ENCODE data around the gene SLC25A23.
"Not testable (repeated sequence)": the region's sequence is repeated elsewhere in the genome, so short reads cannot be mapped to it uniquely, and the experiment has no call there.

The SLC25A23 gene

GRCh38 chr19:6412061-6412446 is 47.5 kb downstream of the SLC25A23 start:
- Histone ChIP-seq H3K36me3 (ENCODE audit: control insufficient read depth in 4 of 4, insufficient read depth in 4 of 4, low read length in 3 of 4) (peaks cover 0 to 36% (median 28%) of the 10 kb centered on the region in 4 experiments), H3K4me1 (ENCODE audit: control extremely low read depth in 1 of 4, control insufficient read depth in 4 of 4, insufficient read depth in 4 of 4, low read length in 3 of 4) (no peaks in the 10 kb centered on the region), H3K4me3 (ENCODE audit: control insufficient read depth in 1 of 7, extremely low read depth in 1 of 7, insufficient read depth in 4 of 7, low read depth in 2 of 7, low read length in 6 of 7) (no peak overlapping the region), H3K9me3 (ENCODE audit: control extremely low read depth in 1 of 5, control insufficient read depth in 4 of 5, insufficient read depth in 2 of 5, low read depth in 1 of 5, low read length in 4 of 5) (no peaks in the 10 kb centered on the region), H3K27me3 (replicated peaks in 2 of 5; ENCODE audit: control insufficient read depth in 4 of 5, insufficient read depth in 5 of 5, low read length in 4 of 5) (no peaks in the 10 kb centered on the region), H3K27ac (ENCODE audit: insufficient read depth in 1 of 2, low read depth in 1 of 2, low read length in 2 of 2, poor library complexity in 1 of 2, severe bottlenecking in 2 of 2) (no peak overlapping the region)
- CTCF ChIA-PET: interaction anchor here (0.6 kb wide), 1 partner anchor 94 kb away, joined by 3 read pairs; no protein-coding TSS in a partner anchor
- DNase-seq: no peak
- WGBS (ENCODE audit: insufficient coverage): 95% methylated on average over 12 of the region's 12 CpGs
- POLR2A ChIA-PET: interaction anchor here (1.1 kb wide), 1 partner anchor 11 kb away, joined by 4 read pairs; no protein-coding TSS in a partner anchor

- ChIA-PET POLR2A (no interaction called here), CTCF (interaction anchor here (0.6 kb wide), 1 partner anchor 143 kb away, joined by 3 read pairs; no protein-coding TSS in a partner anchor)
- Histone ChIP-seq H3K27ac (ENCODE audit: insufficient read depth in 1 of 2, low read depth in 1 of 2, low read length in 2 of 2, poor library complexity in 1 of 2, severe bottlenecking in 2 of 2) (no peak overlapping the region), H3K4me1 (ENCODE audit: control extremely low read depth in 1 of 4, control insufficient read depth in 4 of 4, insufficient read depth in 4 of 4, low read length in 3 of 4) (no peaks in the 10 kb centered on the region), H3K36me3 (ENCODE audit: control insufficient read depth in 4 of 4, insufficient read depth in 4 of 4, low read length in 3 of 4) (peaks cover 0 to 9% (median 5%) of the 10 kb centered on the region in 4 experiments), H3K4me3 (ENCODE audit: control insufficient read depth in 1 of 7, extremely low read depth in 1 of 7, insufficient read depth in 4 of 7, low read depth in 2 of 7, low read length in 6 of 7) (no peak overlapping the region), H3K27me3 (replicated peaks in 2 of 5; ENCODE audit: control insufficient read depth in 4 of 5, insufficient read depth in 5 of 5, low read length in 4 of 5) (no peaks in the 10 kb centered on the region), H3K9me3 (ENCODE audit: control extremely low read depth in 1 of 5, control insufficient read depth in 4 of 5, insufficient read depth in 2 of 5, low read depth in 1 of 5, low read length in 4 of 5) (no peaks in the 10 kb centered on the region)
- DNase-seq: no peak
- 100% methylated on average over 5 of the region's 6 CpGs for WGBS (ENCODE audit: insufficient coverage)
Measured at GRCh38 chr19:6409346-6409745, 50.2 kb downstream of the SLC25A23 start.

GRCh38 chr19:6406401-6406800 is 53.2 kb downstream of the SLC25A23 start:
- no peak overlapping the region for H3K27ac ChIP-seq (ENCODE audit: insufficient read depth in 1 of 2, low read depth in 1 of 2, low read length in 2 of 2, poor library complexity in 1 of 2, severe bottlenecking in 2 of 2)
- 82% methylated on average over 3 of the region's 5 CpGs for WGBS (ENCODE audit: insufficient coverage)
- H3K4me3 ChIP-seq (ENCODE audit: control insufficient read depth in 1 of 7, extremely low read depth in 1 of 7, insufficient read depth in 4 of 7, low read depth in 2 of 7, low read length in 6 of 7): no peak overlapping the region
- H3K4me1 ChIP-seq (ENCODE audit: control extremely low read depth in 1 of 4, control insufficient read depth in 4 of 4, insufficient read depth in 4 of 4, low read length in 3 of 4): no peaks in the 10 kb centered on the region
- no peaks in the 10 kb centered on the region for H3K27me3 ChIP-seq (replicated peaks in 2 of 5; ENCODE audit: control insufficient read depth in 4 of 5, insufficient read depth in 5 of 5, low read length in 4 of 5)
- no peak for DNase-seq
- POLR2A ChIA-PET: no interaction called here
- H3K36me3 ChIP-seq (ENCODE audit: control insufficient read depth in 4 of 4, insufficient read depth in 4 of 4, low read length in 3 of 4): no peaks in the 10 kb centered on the region
- CTCF ChIA-PET: no interaction called here
- H3K9me3 ChIP-seq (ENCODE audit: control extremely low read depth in 1 of 5, control insufficient read depth in 4 of 5, insufficient read depth in 2 of 5, low read depth in 1 of 5, low read length in 4 of 5): no peaks in the 10 kb centered on the region

GRCh38 chr19:6402837-6403608 is 56.6 kb downstream of the SLC25A23 start:
- no peaks in the 10 kb centered on the region for H3K9me3 ChIP-seq (ENCODE audit: control extremely low read depth in 1 of 5, control insufficient read depth in 4 of 5, insufficient read depth in 2 of 5, low read depth in 1 of 5, low read length in 4 of 5)
- H3K4me3 ChIP-seq (ENCODE audit: control insufficient read depth in 1 of 7, extremely low read depth in 1 of 7, insufficient read depth in 4 of 7, low read depth in 2 of 7, low read length in 6 of 7): no peak overlapping the region
- no peak for DNase-seq
- ChIA-PET CTCF (no interaction called here), POLR2A (interaction anchor here (0.6 kb wide), 1 partner anchor 164 kb away, joined by 3 read pairs; no protein-coding TSS in a partner anchor)
- 95% methylated on average over 20 of the region's 22 CpGs for WGBS (ENCODE audit: insufficient coverage)
- no peak overlapping the region for H3K27ac ChIP-seq (ENCODE audit: insufficient read depth in 1 of 2, low read depth in 1 of 2, low read length in 2 of 2, poor library complexity in 1 of 2, severe bottlenecking in 2 of 2)
- no peaks in the 10 kb centered on the region for H3K36me3 ChIP-seq (ENCODE audit: control insufficient read depth in 4 of 4, insufficient read depth in 4 of 4, low read length in 3 of 4)
- H3K4me1 ChIP-seq (ENCODE audit: control extremely low read depth in 1 of 4, control insufficient read depth in 4 of 4, insufficient read depth in 4 of 4, low read length in 3 of 4): no peaks in the 10 kb centered on the region
- no peaks in the 10 kb centered on the region for H3K27me3 ChIP-seq (replicated peaks in 2 of 5; ENCODE audit: control insufficient read depth in 4 of 5, insufficient read depth in 5 of 5, low read length in 4 of 5)

GRCh38 chr19:6402058-6402457 is 57.5 kb downstream of the SLC25A23 start:
- CTCF ChIA-PET: no interaction called here

GRCh38 chr19:6400062-6400944 is 59.3 kb downstream of the SLC25A23 start:
- H3K9me3 ChIP-seq (ENCODE audit: control extremely low read depth in 1 of 5, control insufficient read depth in 4 of 5, insufficient read depth in 2 of 5, low read depth in 1 of 5, low read length in 4 of 5); H3K27me3 ChIP-seq (replicated peaks in 2 of 5; ENCODE audit: control insufficient read depth in 4 of 5, insufficient read depth in 5 of 5, low read length in 4 of 5); CTCF ChIA-PET; H3K4me1 ChIP-seq (ENCODE audit: control extremely low read depth in 1 of 4, control insufficient read depth in 4 of 4, insufficient read depth in 4 of 4, low read length in 3 of 4); POLR2A ChIA-PET; H3K27ac ChIP-seq (ENCODE audit: insufficient read depth in 1 of 2, low read depth in 1 of 2, low read length in 2 of 2, poor library complexity in 1 of 2, severe bottlenecking in 2 of 2); DNase-seq; H3K4me3 ChIP-seq (ENCODE audit: control insufficient read depth in 1 of 7, extremely low read depth in 1 of 7, insufficient read depth in 4 of 7, low read depth in 2 of 7, low read length in 6 of 7); H3K36me3 ChIP-seq (ENCODE audit: control insufficient read depth in 4 of 4, insufficient read depth in 4 of 4, low read length in 3 of 4): not testable (repeated sequence)
- WGBS (ENCODE audit: insufficient coverage): 93% methylated on average over 18 of the region's 23 CpGs

More at GRCh38 chr19:6402058-6402457, 57.5 kb downstream of the SLC25A23 start:
- POLR2A ChIA-PET: interaction anchor here (0.9 kb wide), 1 partner anchor 9 kb away, joined by 3 read pairs; no protein-coding TSS in a partner anchor
- Histone ChIP-seq H3K9me3 (ENCODE audit: control extremely low read depth in 1 of 5, control insufficient read depth in 4 of 5, insufficient read depth in 2 of 5, low read depth in 1 of 5, low read length in 4 of 5) (no peaks in the 10 kb centered on the region), H3K27ac (ENCODE audit: insufficient read depth in 1 of 2, low read depth in 1 of 2, low read length in 2 of 2, poor library complexity in 1 of 2, severe bottlenecking in 2 of 2) (no peak overlapping the region), H3K4me3 (ENCODE audit: control insufficient read depth in 1 of 7, extremely low read depth in 1 of 7, insufficient read depth in 4 of 7, low read depth in 2 of 7, low read length in 6 of 7) (no peak overlapping the region), H3K4me1 (ENCODE audit: control extremely low read depth in 1 of 4, control insufficient read depth in 4 of 4, insufficient read depth in 4 of 4, low read length in 3 of 4) (no peaks in the 10 kb centered on the region), H3K27me3 (replicated peaks in 2 of 5; ENCODE audit: control insufficient read depth in 4 of 5, insufficient read depth in 5 of 5, low read length in 4 of 5) (no peaks in the 10 kb centered on the region), H3K36me3 (ENCODE audit: control insufficient read depth in 4 of 4, insufficient read depth in 4 of 4, low read length in 3 of 4) (no peaks in the 10 kb centered on the region)
- no peak for DNase-seq
- WGBS (ENCODE audit: insufficient coverage): 98% methylated on average over 8 of the region's 10 CpGs

GRCh38 chr19:6396305-6396704 is 63.3 kb downstream of the SLC25A23 start:
- WGBS (ENCODE audit: insufficient coverage): 98% methylated on average over 11 of the region's 12 CpGs
- peaks cover 4 to 21% (median 16%) of the 10 kb centered on the region in 4 experiments for H3K4me1 ChIP-seq (ENCODE audit: control extremely low read depth in 1 of 4, control insufficient read depth in 4 of 4, insufficient read depth in 4 of 4, low read length in 3 of 4)
- POLR2A ChIA-PET: no interaction called here
- H3K4me3 ChIP-seq (ENCODE audit: control insufficient read depth in 1 of 7, extremely low read depth in 1 of 7, insufficient read depth in 4 of 7, low read depth in 2 of 7, low read length in 6 of 7): no peak overlapping the region
- H3K27ac ChIP-seq (ENCODE audit: insufficient read depth in 1 of 2, low read depth in 1 of 2, low read length in 2 of 2, poor library complexity in 1 of 2, severe bottlenecking in 2 of 2): no peak overlapping the region
- no peaks in the 10 kb centered on the region for H3K9me3 ChIP-seq (ENCODE audit: control extremely low read depth in 1 of 5, control insufficient read depth in 4 of 5, insufficient read depth in 2 of 5, low read depth in 1 of 5, low read length in 4 of 5)
- peaks cover 0 to 4% (median 2%) of the 10 kb centered on the region in 4 experiments for H3K36me3 ChIP-seq (ENCODE audit: control insufficient read depth in 4 of 4, insufficient read depth in 4 of 4, low read length in 3 of 4)
- CTCF ChIA-PET: no interaction called here
- no peak for DNase-seq
- no peaks in the 10 kb centered on the region for H3K27me3 ChIP-seq (replicated peaks in 2 of 5; ENCODE audit: control insufficient read depth in 4 of 5, insufficient read depth in 5 of 5, low read length in 4 of 5)
